NCI-H2196 treated with DMSO at 0.1 percent for 48 hours (cell line): ENCODE data around the gene HNRNPAB.
"Not testable (repeated sequence)": the region's sequence is repeated elsewhere in the genome, so short reads cannot be mapped to it uniquely, and the experiment has no call there.

Source experiments
- DNase-seq: peaks from one replicate; lab custom pipeline; 2025; ENCODE audit not compliant: unreplicated experiment; lab: John Stamatoyannopoulos, UW

HNRNPAB gene

GRCh38 chr5:178196281-178196812 lies 8.0 kb upstream of the HNRNPAB start:
- no peak for DNase-seq

GRCh38 chr5:178196986-178197385 lies 7.3 kb upstream of the HNRNPAB start:
- DNase-seq: no peak

- DNase-seq: not testable (repeated sequence)
Measured at GRCh38 chr5:178198151-178198550, 6.2 kb upstream of the HNRNPAB start.

- no peak for DNase-seq
Measured at GRCh38 chr5:178198706-178199105, 5.6 kb upstream of the HNRNPAB start.

- no peak for DNase-seq
Measured at GRCh38 chr5:178199581-178200434, 4.5 kb upstream of the HNRNPAB start.

- no peak for DNase-seq
Measured at GRCh38 chr5:178201221-178201926, 3.0 kb upstream of the HNRNPAB start.

- no peak for DNase-seq
Measured at GRCh38 chr5:178201927-178202235, 2.5 kb upstream of the HNRNPAB start.

GRCh38 chr5:178202541-178202940 lies 1.8 kb upstream of the HNRNPAB start:
- DNase-seq: no peak

- no peak for DNase-seq
Measured at GRCh38 chr5:178203670-178204181, 607 bp upstream of the HNRNPAB start.

- DNase-seq: peak; percentile 27
Measured at GRCh38 chr5:178204935-178205748, 809 bp downstream of the HNRNPAB start.

- no peak for DNase-seq
Measured at GRCh38 chr5:178205749-178206047, 1.4 kb downstream of the HNRNPAB start.

- no peak for DNase-seq
Measured at GRCh38 chr5:178206166-178207101, 2.1 kb downstream of the HNRNPAB start.

GRCh38 chr5:178207183-178207916 lies 3.0 kb downstream of the HNRNPAB start:
- peak; percentile 85 for DNase-seq

- DNase-seq: no peak
Measured at GRCh38 chr5:178207917-178208280, 3.6 kb downstream of the HNRNPAB start.

GRCh38 chr5:178208540-178209227 lies 4.4 kb downstream of the HNRNPAB start:
- DNase-seq: no peak

GRCh38 chr5:178209334-178210072 lies 5.2 kb downstream of the HNRNPAB start:
- DNase-seq: no peak

- DNase-seq: no peak
Measured at GRCh38 chr5:178210073-178210535, 5.8 kb downstream of the HNRNPAB start.

GRCh38 chr5:178210686-178211085 lies 6.4 kb downstream of the HNRNPAB start:
- no peak for DNase-seq
